ENCODE measurements around the gene PTGR2.
"Not testable (repeated sequence)": the region's sequence is repeated elsewhere in the genome, so short reads cannot be mapped to it uniquely, and the experiment has no call there.

PTGR2 gene

GRCh38 chr14:73896521-73896920 is 44.9 kb downstream of the PTGR2 start:
- H3K27ac ChIP-seq, result no peak overlapping the region
- TF ChIP-seq CTCF (IDR thresholded peaks at IDR 0.05; ENCODE audit: low read depth, low read length), result no peak
- H3K36me3 ChIP-seq, result peaks cover 89% of the 10 kb centered on the region
- H3K4me3 ChIP-seq (ENCODE audit: low read depth, low read length), result no peak overlapping the region
- no peaks in the 10 kb centered on the region for H3K27me3 ChIP-seq (ENCODE audit: insufficient read depth, low read depth, severe bottlenecking)
- no peaks in the 10 kb centered on the region for H3K9me3 ChIP-seq (ENCODE audit: severe bottlenecking)
- DNase-seq, result no peak

- TF ChIP-seq CTCF (IDR thresholded peaks at IDR 0.05; ENCODE audit: low read depth, low read length), result no peak
- Histone ChIP-seq H3K9me3 (ENCODE audit: severe bottlenecking) (no peaks in the 10 kb centered on the region), H3K27ac (no peak overlapping the region), H3K27me3 (ENCODE audit: insufficient read depth, low read depth, severe bottlenecking) (no peaks in the 10 kb centered on the region), H3K36me3 (peaks cover 81% of the 10 kb centered on the region), H3K4me3 (ENCODE audit: low read depth, low read length) (no peak overlapping the region)
- no peak for DNase-seq
These were observed 51.4 kb downstream of the PTGR2 start for GRCh38 chr14:73903028-73903427.

- Histone ChIP-seq H3K9me3 (ENCODE audit: severe bottlenecking) (no peaks in the 10 kb centered on the region), H3K4me3 (ENCODE audit: low read depth, low read length) (no peak overlapping the region), H3K36me3 (peaks cover 76% of the 10 kb centered on the region), H3K27ac (no peak overlapping the region), H3K27me3 (ENCODE audit: insufficient read depth, low read depth, severe bottlenecking) (no peaks in the 10 kb centered on the region)
- DNase-seq, result no peak
- TF ChIP-seq CTCF (IDR thresholded peaks at IDR 0.05; ENCODE audit: low read depth, low read length), result no peak
These were observed 58.0 kb downstream of the PTGR2 start for GRCh38 chr14:73909681-73910080.

- peaks cover 58% of the 10 kb centered on the region for H3K36me3 ChIP-seq
- no peak overlapping the region for H3K27ac ChIP-seq
- H3K4me3 ChIP-seq (ENCODE audit: low read depth, low read length), result no peak overlapping the region
- no peak for TF ChIP-seq CTCF (IDR thresholded peaks at IDR 0.05; ENCODE audit: low read depth, low read length)
- DNase-seq, result no peak
- H3K9me3 ChIP-seq (ENCODE audit: severe bottlenecking), result no peaks in the 10 kb centered on the region
- H3K27me3 ChIP-seq (ENCODE audit: insufficient read depth, low read depth, severe bottlenecking), result no peaks in the 10 kb centered on the region
These were observed 61.6 kb downstream of the PTGR2 start for GRCh38 chr14:73913256-73913655.

GRCh38 chr14:73916324-73916723 is 64.7 kb downstream of the PTGR2 start:
- Histone ChIP-seq H3K27ac (no peak overlapping the region), H3K36me3 (peaks cover 50% of the 10 kb centered on the region), H3K9me3 (ENCODE audit: severe bottlenecking) (no peaks in the 10 kb centered on the region), H3K4me3 (ENCODE audit: low read depth, low read length) (no peak overlapping the region), H3K27me3 (ENCODE audit: insufficient read depth, low read depth, severe bottlenecking) (no peaks in the 10 kb centered on the region)
- TF ChIP-seq CTCF (IDR thresholded peaks at IDR 0.05; ENCODE audit: low read depth, low read length), result no peak
- no peak for DNase-seq

- H3K27ac ChIP-seq; H3K4me3 ChIP-seq (ENCODE audit: low read depth, low read length); H3K9me3 ChIP-seq (ENCODE audit: severe bottlenecking); DNase-seq; H3K27me3 ChIP-seq (ENCODE audit: insufficient read depth, low read depth, severe bottlenecking): not testable (repeated sequence)
- peaks cover 66% of the 10 kb centered on the region for H3K36me3 ChIP-seq
These were observed 67.8 kb downstream of the PTGR2 start for GRCh38 chr14:73919457-73919856.
